ENCODE results near the gene FAM216B. TPM values are rescaled to one million over a fixed set of nuclear protein-coding genes. Genes with fewer than 3 reads are reported as not detected.

FAM216B gene
- total and polyA plus RNA-seq, 2 of the 13 experiments (the other 11 are each of a cell fraction or from before 2014, with no cell fraction given): not detected

GRCh38 chr13:42808341-42808940 is 27.1 kb downstream of the FAM216B start (continued):
- TF ChIP-seq NAIF1 (CRISPR knock-in tag; IDR thresholded peaks at IDR 0.05; ENCODE audit: borderline replicate concordance): no peak
- no peak for TF ChIP-seq RCOR2 (CRISPR knock-in tag; IDR thresholded peaks at IDR 0.05)
- no peak for TF ChIP-seq ZNF773 (CRISPR knock-in tag; IDR thresholded peaks at IDR 0.05; ENCODE audit: borderline replicate concordance)

- Histone ChIP-seq H4K20me1 (ENCODE audit: insufficient read depth, low read length) (no peaks in the 10 kb centered on the region), H3K4me2 (ENCODE audit: low read depth, low read length) (no peak overlapping the region), H3K79me2 (ENCODE audit: insufficient read depth, low read length) (no peaks in the 10 kb centered on the region), H3K27me3 (ENCODE audit: control insufficient read depth in 1 of 2, insufficient read depth in 2 of 2, low read length in 2 of 2) (no peaks in the 10 kb centered on the region), H3K4me1 (ENCODE audit: insufficient read depth, low read length) (no peaks in the 10 kb centered on the region), H3K27ac (ENCODE audit: extremely low read length, insufficient read depth, low read length) (no peak overlapping the region), H3K9me3 (ENCODE audit: low read length) (peaks cover 29% of the 10 kb centered on the region), H3K9ac (ENCODE audit: insufficient read depth, low read depth, low read length) (no peak overlapping the region), H2AFZ (ENCODE audit: low read length) (no peak overlapping the region), H3K4me3 (replicated peaks in 1 of 3; ENCODE audit: insufficient read depth in 1 of 3, low read depth in 2 of 3, low read length in 3 of 3) (no peak overlapping the region), H3K36me3 (replicated peaks in 1 of 2; ENCODE audit: control insufficient read depth in 1 of 2, insufficient read depth in 2 of 2, low read length in 2 of 2) (no peaks in the 10 kb centered on the region)
- 15% methylated on average over 5 of the region's 5 CpGs for WGBS (ENCODE audit: low lambda C conversion rate)
- intact Hi-C loops (cut with micrococcal nuclease; ENCODE audit: unreplicated experiment) (no loop called here), in situ Hi-C loops (cut with HindIII; ENCODE audit: extremely low pct_ligation_motif_present, low pct_unique_long_range_greater_than_20kb) (no loop called here)
- CTCF ChIA-PET (ENCODE audit: low intra/inter-chr PET ratio, low total read pairs): no interaction called here
- DNase-seq (ENCODE audit: low spot score) (no peak), FAIRE-seq (no peak), ATAC-seq (peak; percentile 62)
- TF ChIP-seq PHF21A (CRISPR knock-in tag; IDR thresholded peaks at IDR 0.05): no peak
- TF ChIP-seq STAG1 (CRISPR knock-in tag; IDR thresholded peaks at IDR 0.05): 0 out of 2 replicates have a peak, but pooled peaks have one; percentile 17
- TF ChIP-seq CTCF (CRISPR knock-in tag; IDR thresholded peaks at IDR 0.05): 0 out of 2 replicates have a peak, but pooled peaks have one; percentile 11
- BruUV-seq (replicated peaks): no TSS peak
- POLR2A ChIA-PET: no interaction called here
These were observed 30.9 kb downstream of the FAM216B start for GRCh38 chr13:42812316-42812715.

Data from HepG2 (cell line).